HG02870 (cell line): ENCODE measurements around the gene PRICKLE3.
A peak's percentile ranks its signal among the peaks of the same experiment; 100 is the strongest.

ENCODE experiments used
- ATAC-seq: cut with Tn5 transposase; IDR thresholded peaks from one replicate; pipeline ENCODE4 v1.9.1; 2021; ENCODE audit warnings: mild to moderate bottlenecking, moderate library complexity; ENCODE audit not compliant: unreplicated experiment

The PRICKLE3 gene

GRCh38 chrX:49209434-49210251 is 23.5 kb upstream of the PRICKLE3 start:
- no peak for ATAC-seq

GRCh38 chrX:49208399-49208798 is 22.2 kb upstream of the PRICKLE3 start:
- ATAC-seq, result no peak

DNA sequence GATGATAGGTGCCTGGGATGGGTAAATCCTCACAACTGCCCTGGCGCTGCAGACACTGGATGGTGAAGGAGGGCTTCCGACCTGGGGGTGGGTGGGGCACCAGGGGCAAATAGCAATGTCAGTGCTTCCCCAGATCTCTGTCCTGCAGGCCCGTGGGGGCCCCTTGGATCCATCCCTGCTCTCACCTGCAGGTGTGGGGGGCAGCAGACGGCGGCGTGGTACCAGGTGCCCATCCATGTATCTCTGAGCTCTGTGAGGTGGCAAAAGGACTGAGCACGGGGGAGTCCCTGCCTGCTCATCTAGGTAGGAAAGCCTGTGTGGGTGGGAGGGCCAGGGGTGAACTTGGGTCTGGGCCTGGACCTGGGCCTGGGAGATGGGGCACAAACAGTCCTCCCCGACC is 20.4 kb upstream of the PRICKLE3 start:
- ATAC-seq, result no peak

GRCh38 chrX:49205443-49205842 is 19.3 kb upstream of the PRICKLE3 start:
- ATAC-seq, result no peak

DNA sequence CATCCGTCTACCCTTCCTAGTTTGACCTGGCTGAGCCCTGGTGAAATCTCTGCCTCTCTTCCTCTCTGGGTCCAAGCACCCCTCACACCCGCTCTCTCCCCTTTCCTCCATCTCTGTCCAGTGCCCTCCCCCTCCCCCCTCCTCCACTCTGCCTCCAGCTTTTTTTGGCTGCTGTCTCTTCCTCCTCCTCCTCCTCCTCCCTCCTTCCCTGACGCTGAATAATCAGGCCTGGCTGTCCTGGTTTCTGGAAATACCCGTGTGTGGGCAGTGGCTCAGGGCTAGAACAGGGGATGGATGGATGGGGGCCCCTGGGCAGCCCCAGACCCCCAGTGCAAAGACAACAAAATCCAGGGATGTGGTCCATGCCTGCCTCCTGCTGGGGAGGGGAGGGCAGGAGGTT is 18.5 kb upstream of the PRICKLE3 start:
- ATAC-seq, result no peak

- no peak for ATAC-seq
Measured at GRCh38 chrX:49204017-49204416, 17.8 kb upstream of the PRICKLE3 start.

DNA sequence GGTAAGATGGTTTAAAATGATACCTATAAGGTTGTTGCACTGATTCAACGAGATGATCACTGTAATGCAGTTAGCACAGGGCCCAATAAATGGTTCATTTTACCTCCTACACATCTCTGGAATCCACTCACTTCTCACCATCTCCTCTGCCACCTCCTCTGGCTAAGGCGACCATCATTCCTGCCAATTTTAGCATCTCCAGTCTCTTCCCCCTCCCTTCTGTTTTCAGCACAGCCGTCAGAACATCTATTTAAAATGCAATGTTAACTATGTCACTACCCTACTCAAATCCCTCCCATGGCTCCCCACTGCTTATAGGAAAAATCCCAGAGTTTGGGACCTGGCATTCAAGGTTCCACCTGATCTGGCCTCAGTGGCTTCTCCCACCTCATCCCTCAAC is 17.4 kb upstream of the PRICKLE3 start:
- no peak for ATAC-seq

- no peak for ATAC-seq
Measured at GRCh38 chrX:49202022-49202421, 15.8 kb upstream of the PRICKLE3 start.

DNA sequence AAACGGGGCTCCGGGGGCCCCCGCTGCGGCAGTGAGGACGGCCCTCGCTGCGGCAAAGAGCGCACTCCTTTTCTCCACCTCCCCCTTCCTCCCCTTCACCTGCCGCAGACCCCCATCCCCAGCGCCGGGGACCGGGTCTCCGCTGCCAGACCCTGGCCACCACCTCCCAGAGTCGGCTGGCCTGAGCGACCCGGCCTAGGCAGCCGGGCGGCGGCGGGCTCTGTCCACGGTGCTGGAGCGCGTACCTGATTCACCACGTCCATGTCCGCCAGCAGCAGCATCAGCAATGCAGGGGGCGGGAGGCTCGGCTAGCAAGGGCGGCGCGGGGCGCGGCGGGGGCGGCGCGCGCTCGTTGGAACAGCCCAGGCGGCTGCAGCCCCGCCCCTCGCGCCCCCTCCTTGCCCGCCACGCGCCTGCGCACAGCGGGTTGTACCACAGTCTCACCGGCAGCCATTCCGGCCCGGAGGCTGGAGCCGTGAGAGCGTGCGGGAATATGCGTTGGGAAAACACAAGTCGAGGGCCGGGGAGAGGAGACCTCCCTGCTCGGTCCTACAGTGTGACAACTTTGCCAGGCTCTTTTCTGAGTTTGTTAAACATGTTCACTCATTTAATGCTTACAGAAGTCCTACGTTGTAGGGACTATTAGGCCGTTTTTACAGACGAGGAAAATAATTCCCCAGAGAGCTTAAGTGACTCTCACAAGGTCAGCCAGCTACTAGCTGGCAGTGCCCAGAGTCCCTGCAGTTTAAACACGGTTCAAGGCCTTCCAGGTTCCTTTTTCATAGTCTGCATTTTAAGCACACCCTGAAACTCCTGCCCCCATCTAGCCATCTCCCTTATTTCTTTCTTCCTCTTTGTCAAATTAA is 14.0 kb upstream of the PRICKLE3 start, which contains the start of gene SYP:
Gene SYP, minus strand, starts transcription at position 288 of the 866 bp plus-strand sequence. Its CDS starts 7 bp downstream, at position 281.
- peak; percentile 89 for ATAC-seq

DNA sequence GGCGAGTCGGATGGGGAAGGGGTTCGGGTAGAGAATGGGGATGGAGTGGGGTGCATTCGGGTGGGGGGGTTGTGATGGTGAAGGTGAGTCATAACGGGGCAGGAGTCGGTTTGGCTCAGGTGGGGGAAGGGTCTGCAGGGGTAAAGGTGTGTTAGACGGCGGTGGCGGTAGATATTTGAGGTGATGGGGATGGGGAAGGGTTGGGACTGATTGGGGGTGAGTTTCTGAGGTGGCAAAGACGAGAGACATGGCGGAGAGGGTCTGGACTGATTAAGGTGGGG is 13.1 kb upstream of the PRICKLE3 start:
- no peak for ATAC-seq

GRCh38 chrX:49198540-49199314 is 12.6 kb upstream of the PRICKLE3 start:
- ATAC-seq, result no peak

GRCh38 chrX:49197543-49198087 is 11.4 kb upstream of the PRICKLE3 start:
- ATAC-seq, result no peak

DNA sequence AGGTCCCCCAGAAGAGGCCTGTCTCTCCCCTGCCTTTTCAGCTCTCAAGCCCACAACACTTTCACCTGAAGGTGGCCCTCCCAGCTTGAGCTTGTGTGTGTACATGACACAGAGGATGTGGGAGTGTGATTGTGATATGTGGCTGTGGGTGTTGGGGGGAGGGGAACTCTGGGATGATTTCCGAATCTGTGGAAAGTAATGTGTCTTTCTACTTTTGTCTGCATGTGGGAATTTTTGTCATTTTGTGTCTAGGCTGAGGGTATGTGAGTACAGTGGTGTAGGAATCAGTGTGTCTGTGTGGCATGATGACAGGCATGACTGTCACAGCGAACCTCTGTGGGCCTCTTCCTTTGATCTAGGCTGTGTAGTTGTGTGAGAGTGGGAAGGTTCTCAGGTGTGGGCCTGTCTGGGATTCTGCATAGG is 7.4 kb upstream of the PRICKLE3 start:
- ATAC-seq, result no peak

DNA sequence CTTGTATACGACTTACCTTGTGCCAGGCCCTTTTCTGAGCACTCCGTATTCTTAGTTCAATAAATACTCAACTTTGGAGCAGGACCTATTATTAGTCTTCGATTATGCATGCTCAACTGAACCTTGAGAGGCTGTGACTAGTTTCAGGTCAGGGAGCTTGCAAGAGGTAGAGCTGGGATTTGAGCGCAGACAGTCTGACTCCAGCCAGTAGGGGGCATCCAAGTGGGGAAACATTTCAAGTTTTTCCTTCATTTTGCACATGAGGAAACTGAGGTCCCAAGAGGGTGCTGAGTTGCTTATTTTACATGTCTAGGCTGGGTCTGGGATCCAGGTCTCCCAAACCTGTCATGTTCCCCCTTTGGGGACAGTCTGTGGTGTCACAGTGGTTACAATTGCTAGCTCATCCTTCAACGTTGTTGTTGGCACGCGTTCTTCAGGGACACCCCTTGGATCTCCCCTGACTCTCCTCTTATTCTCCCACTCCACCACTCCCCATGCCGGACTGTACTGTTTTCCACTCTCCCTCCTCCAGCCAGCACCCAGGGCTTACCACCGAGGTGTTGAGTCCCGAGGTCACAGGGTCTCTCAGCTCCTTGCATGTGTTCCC is 6.7 kb upstream of the PRICKLE3 start:
- ATAC-seq, result no peak

DNA sequence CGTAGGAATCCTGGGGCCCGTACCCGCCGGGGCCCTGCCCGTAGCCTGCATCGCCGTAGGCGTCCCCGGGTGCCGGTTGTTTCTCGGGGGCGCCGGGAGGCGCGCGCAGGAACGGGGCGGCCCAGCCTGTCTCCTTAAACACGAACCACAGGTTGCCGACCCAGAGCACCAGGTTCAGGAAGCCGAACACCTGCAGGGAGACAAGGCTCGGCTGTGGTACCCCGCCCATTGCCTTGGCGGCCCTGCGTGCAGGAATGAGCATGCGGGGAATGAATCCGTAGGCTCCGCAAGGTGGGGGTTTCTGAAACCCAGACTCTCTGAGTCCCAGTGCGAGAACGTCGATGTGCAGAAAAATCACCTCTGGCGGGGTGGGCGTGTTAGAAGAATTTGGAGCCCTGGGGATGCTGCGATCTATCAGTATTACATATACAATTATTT is 5.4 kb upstream of the PRICKLE3 start:
- peak; percentile 4 for ATAC-seq

- peak; percentile 92 for ATAC-seq
Measured at GRCh38 chrX:49190821-49191573, 4.8 kb upstream of the PRICKLE3 start.

DNA sequence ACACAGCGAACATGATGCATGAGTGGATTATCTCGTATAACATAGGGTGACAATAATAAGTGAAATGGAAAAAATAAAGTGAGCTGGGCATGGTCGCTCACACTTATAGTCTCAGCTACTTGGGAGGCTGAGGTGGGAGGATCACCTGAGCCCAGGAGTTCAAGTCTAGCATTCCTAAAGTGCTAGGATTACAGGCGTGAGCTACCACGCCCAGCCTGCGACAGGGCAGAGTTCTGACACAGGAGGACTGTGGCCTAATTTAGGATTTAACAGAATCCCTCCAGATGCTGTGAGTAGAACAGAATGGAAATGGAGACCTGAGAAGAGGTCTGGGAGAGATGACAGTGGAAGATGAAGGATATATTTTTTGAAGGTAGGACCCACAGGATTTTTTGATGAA is 3.4 kb upstream of the PRICKLE3 start:
- no peak for ATAC-seq

DNA sequence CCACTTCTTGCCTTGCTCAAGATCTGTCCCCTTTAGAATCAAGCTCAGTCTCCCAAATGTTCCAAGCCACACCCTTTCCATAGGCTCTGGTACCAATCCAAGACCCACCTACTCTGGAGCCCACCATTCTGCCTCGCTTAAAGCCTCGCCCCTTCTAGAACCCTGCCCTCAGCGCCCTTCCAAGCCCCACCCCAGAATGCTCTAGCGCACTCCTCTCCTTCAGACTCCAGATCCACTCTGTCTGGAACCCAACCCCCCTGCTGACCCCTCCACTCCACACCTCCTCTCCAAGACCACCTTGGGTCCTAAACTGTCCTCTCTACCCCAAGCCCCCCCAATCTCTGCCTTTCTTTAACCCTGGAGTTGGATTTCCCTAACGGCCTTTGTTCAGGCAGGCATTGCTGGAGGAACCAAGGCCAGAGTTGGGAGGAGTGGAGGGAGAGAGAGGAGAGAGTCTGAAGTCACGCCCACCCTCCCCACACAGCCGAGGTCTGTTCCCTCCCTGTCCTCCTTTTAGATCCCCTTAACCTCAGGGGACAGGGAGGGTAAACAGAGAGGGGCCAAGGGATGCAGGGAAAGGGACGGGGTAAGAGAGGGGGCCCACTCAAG is 2.4 kb upstream of the PRICKLE3 start:
- ATAC-seq, result no peak

DNA sequence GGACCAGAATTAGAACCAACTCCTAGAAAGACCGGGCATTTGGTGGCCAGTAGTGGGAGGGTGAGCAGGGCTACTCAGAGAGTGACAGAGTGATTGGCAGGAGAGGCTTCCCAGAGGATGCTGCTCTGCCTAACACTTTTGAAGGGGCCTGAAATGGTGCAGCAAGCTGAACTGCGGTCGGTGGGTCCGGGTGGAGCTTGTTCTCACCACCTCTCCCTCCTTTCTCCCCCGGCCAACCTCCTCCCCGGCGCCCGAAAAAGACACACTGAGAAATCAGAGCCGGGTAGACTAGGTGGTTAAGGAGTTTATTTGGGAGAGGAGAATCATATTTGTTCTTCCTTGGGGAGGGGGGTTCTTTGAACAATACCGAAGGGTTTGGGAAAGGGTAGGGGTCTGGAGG is 1.4 kb upstream of the PRICKLE3 start:
- no peak for ATAC-seq

DNA sequence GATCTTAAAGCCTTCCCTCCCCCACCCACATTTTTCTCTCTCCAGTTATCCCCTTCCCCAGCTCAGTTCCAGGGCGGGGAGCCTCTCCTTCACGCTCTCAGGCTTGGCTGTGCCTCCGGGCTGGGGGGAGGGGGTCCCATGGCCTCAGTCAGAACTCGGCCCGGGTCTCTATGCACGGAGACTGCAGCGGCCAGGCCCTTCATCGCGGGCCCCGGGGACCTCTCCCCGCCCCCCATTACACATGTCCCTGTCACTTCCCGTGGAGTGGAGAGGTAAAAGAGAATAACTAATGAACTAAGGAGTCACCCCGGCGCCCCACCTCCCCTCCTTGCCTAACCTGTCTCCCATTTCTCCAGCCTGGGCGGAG is 838 bp upstream of the PRICKLE3 start:
- ATAC-seq, result no peak
